HepG2 (cell line): ENCODE data around the gene SMCHD1. TPM values are rescaled to one million over a fixed set of nuclear protein-coding genes. Genes with fewer than 3 reads are reported as not detected.

ENCODE experiments used
- ATAC-seq: fragments of 200-7000 bp; cut with Tn5 transposase; 3 replicates; pipeline ENCODE4 v1.9.1; 2020; ENCODE audit warnings: mild to moderate bottlenecking, moderate library complexity
- BruUV-seq: library from RNA; stranded (reverse); fragments of 400-500 nt; replicated peaks from 2 replicates; lab custom pipeline; 2021; lab: Mats Ljungman, UMichigan
- CTCF ChIA-PET: fragments of 300-600 bp; formaldehyde crosslinking; extraction: SDS; loops from one replicate; lab custom pipeline; 2021; ENCODE audit warnings: low total read pairs, inconsistent platforms, low intra/inter-chr PET ratio; lab: Yijun Ruan, JAX
- POLR2A ChIA-PET: fragments of 350-600 bp; sonication (Branson Sonifier 250); formaldehyde crosslinking; loops from one replicate; lab custom pipeline; 2020; ENCODE audit warnings: antibody characterized with exemption, inconsistent platforms; lab: Yijun Ruan, JAX
- DNase-seq: peaks from one replicate; pipeline ENCODE4 v3.0.0-alpha.2; 2015; ENCODE audit warnings: low spot score
- FAIRE-seq: peaks from 3 replicates; lab custom pipeline; 2011; peaks lifted over from hg19 to GRCh38; lab: Jason Lieb, UNC
- H2AFZ ChIP-seq: one replicate; pipeline ENCODE4 v1.6.1; 2011; ENCODE audit warnings: low read length, inconsistent platforms
- H3K27ac ChIP-seq: fragments of 300-600 bp; 3 replicates; pipeline ENCODE4 v1.8.0; 2011; ENCODE audit warnings: mixed run types, mild to moderate bottlenecking, mixed read lengths, low read length, inconsistent platforms; ENCODE audit not compliant: insufficient read depth; ENCODE audit errors: extremely low read length
- H3K27me3 ChIP-seq, 2 experiments: fragments of 200-600 bp in 1 of 2; 2 replicates in 1 of 2; 3 replicates in 1 of 2; pipeline versions ENCODE4 v1.6.0 to v1.8.0; 2011; ENCODE audit warnings: low read length in 2 of 2, mild to moderate bottlenecking in 2 of 2, moderate library complexity in 2 of 2, inconsistent platforms in 1 of 2; ENCODE audit not compliant: insufficient read depth in 2 of 2, control insufficient read depth in 1 of 2
- H3K36me3 ChIP-seq, 2 experiments: fragments of 200-600 bp in 1 of 2; replicated peaks in 1 of 2; 2 replicates in 1 of 2; 3 replicates in 1 of 2; pipeline versions ENCODE4 v1.5.1 to v1.8.0; 2011; ENCODE audit warnings: low read length in 2 of 2, inconsistent platforms in 1 of 2; ENCODE audit not compliant: insufficient read depth in 2 of 2, control insufficient read depth in 1 of 2
- H3K4me1 ChIP-seq: 2 replicates; pipeline ENCODE4 v1.5.1; 2012; ENCODE audit warnings: low read length, inconsistent platforms; ENCODE audit not compliant: insufficient read depth
- H3K4me2 ChIP-seq: 2 replicates; pipeline ENCODE4 v1.6.0; 2011; ENCODE audit warnings: low read depth, low read length, inconsistent platforms
- H3K4me3 ChIP-seq, 3 experiments: fragments of 200-600 bp in 1 of 3; sonication (generic), shearing (Covaris generic) in 1 of 3; replicated peaks in 1 of 3; 2 replicates each; pipeline ENCODE4 v1.5.1; 2011 to 2016; ENCODE audit warnings: low read length in 3 of 3, inconsistent platforms in 2 of 3, low read depth in 2 of 3, mild to moderate bottlenecking in 2 of 3, control low read depth in 1 of 3, mixed read lengths in 1 of 3; ENCODE audit not compliant: insufficient read depth in 1 of 3
- H3K79me2 ChIP-seq: one replicate; pipeline ENCODE4 v1.6.1; 2011; ENCODE audit warnings: low read length, inconsistent platforms; ENCODE audit not compliant: insufficient read depth
- H3K9ac ChIP-seq: 2 replicates; pipeline ENCODE4 v1.6.0; 2011; ENCODE audit warnings: mild to moderate bottlenecking, low read depth, low read length, inconsistent platforms; ENCODE audit not compliant: insufficient read depth
- H3K9me3 ChIP-seq: 2 replicates; pipeline ENCODE4 v1.5.1; 2012; ENCODE audit warnings: mild to moderate bottlenecking, low read length
- H4K20me1 ChIP-seq: 2 replicates; pipeline ENCODE4 v1.6.0; 2011; ENCODE audit warnings: inconsistent platforms, mild to moderate bottlenecking, low read length, moderate library complexity; ENCODE audit not compliant: insufficient read depth
- ATF2 ChIP-seq: sonication (generic); formaldehyde crosslinking; IDR thresholded peaks from 2 replicates; pipeline ENCODE4 v1.4.0; 2020; ENCODE audit warnings: missing genetic modification reagents
- EED ChIP-seq: sonication (generic); formaldehyde crosslinking; IDR thresholded peaks from 2 replicates; pipeline ENCODE4 v1.5.0; 2020; ENCODE audit warnings: mild to moderate bottlenecking, missing genetic modification reagents
- KDM4B ChIP-seq: sonication (generic); formaldehyde crosslinking; IDR thresholded peaks from 2 replicates; pipeline ENCODE4 v1.4.0; 2020; ENCODE audit warnings: missing genetic modification reagents
- MATR3 ChIP-seq: sonication (generic); formaldehyde crosslinking; IDR thresholded peaks from 2 replicates; pipeline ENCODE4 v1.4.0; 2020; ENCODE audit warnings: missing genetic modification reagents
- MTF2 ChIP-seq: sonication (generic); formaldehyde crosslinking; IDR thresholded peaks from 2 replicates; pipeline ENCODE4 v1.5.0; 2020; ENCODE audit warnings: missing genetic modification reagents, borderline replicate concordance
- RARG ChIP-seq: sonication (generic); formaldehyde crosslinking; IDR thresholded peaks from 2 replicates; pipeline ENCODE4 v1.4.0; 2020; ENCODE audit warnings: low read depth, mild to moderate bottlenecking, missing genetic modification reagents
- RFX1 ChIP-seq: fragments of 450-650 bp; IDR thresholded peaks from 2 replicates; pipeline ENCODE4 v1.6.1; 2017
- SP4 ChIP-seq: sonication (generic); formaldehyde crosslinking; IDR thresholded peaks from 2 replicates; pipeline ENCODE4 v1.8.1; 2023; ENCODE audit warnings: mild to moderate bottlenecking, missing genetic modification reagents
- THAP9 ChIP-seq: sonication (generic); formaldehyde crosslinking; IDR thresholded peaks from 2 replicates; pipeline ENCODE4; 2020; ENCODE audit warnings: missing genetic modification reagents, mild to moderate bottlenecking, borderline replicate concordance
- TRIM24 ChIP-seq: sonication (generic); formaldehyde crosslinking; IDR thresholded peaks from 2 replicates; pipeline ENCODE4 v1.8.0; 2022; ENCODE audit warnings: mild to moderate bottlenecking, missing genetic modification reagents
- ZNF124 ChIP-seq: sonication (generic); formaldehyde crosslinking; IDR thresholded peaks from 2 replicates; pipeline ENCODE4 v1.4.0; 2020; ENCODE audit warnings: missing genetic modification reagents
- ZNF138 ChIP-seq: sonication (generic); formaldehyde crosslinking; IDR thresholded peaks from 2 replicates; pipeline ENCODE4 v1.5.0; 2020; ENCODE audit warnings: mild to moderate bottlenecking, low read depth, missing genetic modification reagents
- ZNF282 ChIP-seq: fragments of 450-650 bp; IDR thresholded peaks from 2 replicates; pipeline ENCODE4 v1.6.1; 2018; ENCODE audit not compliant: partially characterized antibody
- ZNF335 ChIP-seq: sonication (generic); formaldehyde crosslinking; IDR thresholded peaks from 2 replicates; pipeline ENCODE4 v1.4.0; 2020; ENCODE audit warnings: missing genetic modification reagents
- ZNF577 ChIP-seq: sonication (generic); formaldehyde crosslinking; IDR thresholded peaks from 2 replicates; pipeline ENCODE4 v1.4.0; 2020; ENCODE audit warnings: mild to moderate bottlenecking, low read depth, missing genetic modification reagents, borderline replicate concordance
- WGBS: methylation state at CpG from one replicate; pipeline ENCODE4 v1.1.6; 2017; ENCODE audit warnings: low lambda C conversion rate; 5-methylcytosine and 5-hydroxymethylcytosine counted together
- in situ Hi-C: cut with HindIII; loops from 2 replicates; pipeline ENCODE4 v1.10.0; 2017; ENCODE audit warnings: low pct_unique_long_range_greater_than_20kb; ENCODE audit not compliant: extremely low pct_ligation_motif_present
- intact Hi-C: fragments of 100-400 bp; cut with micrococcal nuclease; formaldehyde crosslinking; loops from one replicate; pipeline ENCODE4 v1.10.0; 2022; ENCODE audit not compliant: unreplicated experiment
- polyA plus RNA-seq, 8 experiments: library from polyadenylated mRNA; depleted of rRNA in 3 of 8; stranded (reverse) in 7 of 8; unstranded in 1 of 8; fragments of >200 nt; fragmentation: Illumina TruSeq in 4 of 8; extraction: Trizol in 4 of 8; gene quantifications; 2 replicates each; pipeline versions ENCODE4 v1.2.1 to v1.2.3, GENCODE V29; 2011 to 2016; ENCODE audit warnings: low read depth in 4 of 8, missing spikeins in 1 of 8, mixed read lengths in 1 of 8; ENCODE audit not compliant: insufficient read depth in 1 of 8
- total RNA-seq, 5 experiments: library from RNA; depleted of rRNA; stranded (reverse); fragments of >200 nt; fragmentation: Illumina TruSeq; extraction: Trizol; gene quantifications; 2 replicates each; pipeline ENCODE4 v1.2.3, GENCODE V29; 2016; ENCODE audit warnings: low read depth in 1 of 5
- TF ChIP-seq, protein P1 (sequence below): sonication (generic); formaldehyde crosslinking; IDR thresholded peaks from 2 replicates; pipeline ENCODE4 v1.4.0; 2020; ENCODE audit warnings: mild to moderate bottlenecking, missing genetic modification reagents

SMCHD1 gene
- total and polyA plus RNA-seq, 2 of the 13 experiments (the other 11 are each of a cell fraction or from before 2014, with no cell fraction given) = 21.4 to 93.6 TPM

DNA sequence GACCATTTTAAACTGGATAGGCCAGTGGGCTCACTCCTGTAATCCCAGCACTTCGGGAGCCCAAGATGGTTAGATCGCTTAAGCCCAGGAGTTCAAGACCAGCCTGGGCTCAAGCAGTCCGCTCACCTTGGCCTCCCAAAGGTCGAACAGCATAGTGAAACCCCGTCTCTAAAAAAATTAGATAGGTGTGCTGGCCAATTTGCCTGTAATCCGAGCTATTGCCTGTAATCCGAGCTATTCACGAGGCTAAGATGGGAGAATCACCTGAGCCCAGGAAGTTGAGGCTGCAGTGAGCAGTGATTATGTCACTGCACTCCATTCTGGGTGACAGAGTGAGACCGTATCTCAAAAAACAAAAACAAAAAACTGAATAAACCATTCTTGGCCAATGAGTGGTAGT, 138.6 kb downstream of the SMCHD1 start (continued):
- TF ChIP-seq THAP9 (CRISPR knock-in tag) = no peak
- TF ChIP-seq RARG (CRISPR knock-in tag) = no peak
- no peak for TF ChIP-seq KDM4B
- no peak for TF ChIP-seq ZNF138 (CRISPR knock-in tag)
- TF ChIP-seq ATF2 (CRISPR knock-in tag) = no peak

- Histone ChIP-seq H3K9me3 (no peaks in the 10 kb centered on the region), H3K4me3 (no peak overlapping the region), H2AFZ (no peak overlapping the region), H3K79me2 (no peaks in the 10 kb centered on the region), H3K4me2 (no peak overlapping the region), H3K27me3 (no peaks in the 10 kb centered on the region), H3K27ac (no peak overlapping the region), H3K36me3 (peaks cover 12 to 44% of the 10 kb centered on the region in 2 experiments), H3K4me1 (no peaks in the 10 kb centered on the region)
- ATAC-seq = no peak
- 88% methylated on average over 1 of the region's 1 CpG for WGBS
- intact Hi-C loops = loop anchor here (10.0 kb wide), 1 partner anchor 53 kb away; no protein-coding TSS in a partner anchor
- no peak for DNase-seq
- CTCF ChIA-PET = no interaction called here
- TF ChIP-seq ZNF577 (CRISPR knock-in tag) (no peak), TRIM24 (CRISPR knock-in tag) (no peak), RFX1 (no peak), ZNF124 (CRISPR knock-in tag) (no peak), EED (no peak), MTF2 (CRISPR knock-in tag) (no peak), ZNF282 (no peak), SP4 (CRISPR knock-in tag) (no peak), ZNF335 (no peak), MATR3 (CRISPR knock-in tag) (no peak)
- TF ChIP-seq, protein P1, sequence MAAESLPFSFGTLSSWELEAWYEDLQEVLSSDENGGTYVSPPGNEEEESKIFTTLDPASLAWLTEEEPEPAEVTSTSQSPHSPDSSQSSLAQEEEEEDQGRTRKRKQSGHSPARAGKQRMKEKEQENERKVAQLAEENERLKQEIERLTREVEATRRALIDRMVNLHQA (CRISPR knock-in tag) = no peak
- TF ChIP-seq, all 625 proteins: peak for 0
- Histone ChIP-seq H4K20me1 (no peaks in the 10 kb centered on the region), H3K9ac (no peak overlapping the region)
- no peak for FAIRE-seq
- POLR2A ChIA-PET = no interaction called here
- BruUV-seq = no TSS peak
- in situ Hi-C loops = no loop called here
Measured at GRCh38 chr18:2797951-2798350, 142.4 kb downstream of the SMCHD1 start.
